PC-9 (cell line): ENCODE results near the gene TMEM198. TPM values are rescaled to one million over a fixed set of nuclear protein-coding genes. Genes with fewer than 3 reads are reported as not detected.

Source experiments
- BruUV-seq: library from RNA; stranded (reverse); fragments of 400-500 nt; replicated peaks from 2 replicates; lab custom pipeline; 2021; lab: Mats Ljungman, UMichigan
- CTCF ChIA-PET: fragments of 300-600 bp; sonication (Branson Sonifier 250); formaldehyde crosslinking; loops from one replicate; lab custom pipeline; 2022; ENCODE audit warnings: antibody characterized with exemption; lab: Charles Lee
- POLR2A ChIA-PET: fragments of 300-600 bp; sonication (Branson Sonifier 250); formaldehyde crosslinking; loops from one replicate; lab custom pipeline; 2022; ENCODE audit warnings: antibody characterized with exemption; ENCODE audit not compliant: unreplicated experiment; lab: Charles Lee
- DNase-seq, 2 experiments: peaks; one replicate each; pipeline versions ENCODE4 v3.0.0 to v3.0.0-alpha.2; 2015 to 2022; ENCODE audit warnings: mixed read lengths in 1 of 2
- H2AFZ ChIP-seq: fragments of 200-600 bp; sonication (generic); 2 replicates; pipeline ENCODE4 v1.8.1; 2017; ENCODE audit warnings: antibody characterized with exemption
- H3F3A ChIP-seq: fragments of 200-600 bp; sonication (generic); 2 replicates; pipeline ENCODE4 v1.8.1; 2017; ENCODE audit warnings: antibody characterized with exemption, mild to moderate bottlenecking, low read depth; ENCODE audit not compliant: insufficient read depth
- H3K27ac ChIP-seq: fragments of 200-600 bp; sonication (generic); 2 replicates; pipeline ENCODE4 v1.6.1; 2016; ENCODE audit warnings: mixed run types
- H3K27me3 ChIP-seq: fragments of 200-600 bp; sonication (generic); 2 replicates; pipeline ENCODE4 v1.6.1; 2016; ENCODE audit warnings: low read depth, mixed run types; ENCODE audit not compliant: insufficient read depth
- H3K36me3 ChIP-seq: fragments of 200-600 bp; sonication (generic); 2 replicates; pipeline ENCODE4 v1.6.1; 2016; ENCODE audit warnings: low read depth, mixed run types
- H3K4me1 ChIP-seq: fragments of 200-600 bp; sonication (generic); replicated peaks from 2 replicates; pipeline ENCODE4 v1.6.1; 2016; ENCODE audit warnings: mixed run types; ENCODE audit not compliant: insufficient read depth
- H3K4me2 ChIP-seq: fragments of 200-600 bp; sonication (generic); 2 replicates; pipeline ENCODE4 v1.6.1; 2017; ENCODE audit warnings: mixed run types
- H3K4me3 ChIP-seq: fragments of 200-600 bp; sonication (generic); 2 replicates; pipeline ENCODE4 v1.6.1; 2016; ENCODE audit warnings: mixed run types
- H3K79me2 ChIP-seq: fragments of 200-600 bp; sonication (generic); 2 replicates; pipeline ENCODE4 v1.6.1; 2017; ENCODE audit warnings: low read depth, mixed run types
- H3K9me2 ChIP-seq: fragments of 200-600 bp; sonication (generic); 2 replicates; pipeline ENCODE4 v1.8.1; 2017; ENCODE audit warnings: mild to moderate bottlenecking; ENCODE audit not compliant: insufficient read depth
- H3K9me3 ChIP-seq: fragments of 200-600 bp; sonication (generic); 2 replicates; pipeline ENCODE4 v1.8.1; 2016; ENCODE audit warnings: low read depth; ENCODE audit not compliant: insufficient read depth
- H4K20me1 ChIP-seq: fragments of 200-600 bp; sonication (generic); 2 replicates; pipeline ENCODE4 v1.8.1; 2017; ENCODE audit not compliant: insufficient read depth
- CTCF ChIP-seq: fragments of 200-600 bp; sonication (generic); conservative IDR thresholded peaks from 2 replicates; pipeline ENCODE4 v1.6.1; 2017; ENCODE audit warnings: mixed run types, antibody characterized with exemption, mild to moderate bottlenecking, moderate library complexity
- EZH2 ChIP-seq: fragments of 200-600 bp; sonication (generic); IDR thresholded peaks from 2 replicates; pipeline ENCODE4 v1.8.0; 2017; ENCODE audit warnings: antibody characterized with exemption, low read depth
- intact Hi-C: fragments of 100-400 bp; cut with micrococcal nuclease; formaldehyde crosslinking; loops from one replicate; pipeline ENCODE4 v1.10.0; 2022; ENCODE audit not compliant: unreplicated experiment
- total RNA-seq: library from RNA; stranded (reverse); gene quantifications from 2 replicates; pipeline ENCODE4 v1.2.3, GENCODE V29; 2021

TMEM198 gene
- total RNA-seq, 1 experiment from 2014 or later, result 3.6 TPM

- no peak overlapping the region for H3K4me3 ChIP-seq
- no peaks in the 10 kb centered on the region for H4K20me1 ChIP-seq
- H3K9me2 ChIP-seq, result no peaks in the 10 kb centered on the region
- no TSS peak for BruUV-seq
- no peaks in the 10 kb centered on the region for H3K36me3 ChIP-seq
- CTCF ChIA-PET, result interaction anchor here (0.6 to 1.2 kb wide), 6 partner anchors 14 to 54 kb away, joined by 3 to 16 read pairs (median 8); no protein-coding TSS in a partner anchor
- peaks cover 4% of the 10 kb centered on the region; the same call in 1 of the 2 replicates for H3F3A ChIP-seq
- H3K4me1 ChIP-seq, result peaks cover 19% of the 10 kb centered on the region
- peaks cover 17% of the 10 kb centered on the region; the same call in 1 of the 2 replicates for H3K79me2 ChIP-seq
- H3K9me3 ChIP-seq, result no peaks in the 10 kb centered on the region
- H3K27ac ChIP-seq, result no peak overlapping the region
- DNase-seq, result peak; percentile 44 to 46
- no peak overlapping the region for H2AFZ ChIP-seq
- H3K27me3 ChIP-seq, result peaks cover 7% of the 10 kb centered on the region; the same call in 1 of the 2 replicates
- intact Hi-C loops, result loop anchor here (5.0 kb wide), 1 partner anchor 38 kb away; no protein-coding TSS in a partner anchor
- no peak overlapping the region for H3K4me2 ChIP-seq
- POLR2A ChIA-PET, result interaction anchor here (0.6 to 0.7 kb wide), 4 partner anchors 10 to 601 kb away, joined by 3 to 6 read pairs (median 4); no protein-coding TSS in a partner anchor
- peak; percentile 77; the same call in 1 of the 2 replicates for TF ChIP-seq CTCF
- no peak for TF ChIP-seq EZH2
These were observed 48.2 kb upstream of the TMEM198 start for GRCh38 chr2:219495531-219496122.

GRCh38 chr2:219496247-219496824 is 47.5 kb upstream of the TMEM198 start:
- no peak overlapping the region for H3K4me2 ChIP-seq
- no peaks in the 10 kb centered on the region for H3K9me2 ChIP-seq
- no peak overlapping the region for H3K4me3 ChIP-seq
- intact Hi-C loops, result loop anchor here (5.0 kb wide), 1 partner anchor 39 kb away; no protein-coding TSS in a partner anchor
- H3F3A ChIP-seq, result peaks cover 4% of the 10 kb centered on the region; the same call in 1 of the 2 replicates
- ChIA-PET POLR2A (interaction anchor here (0.6 to 0.7 kb wide), 2 partner anchors 24 to 56 kb away, joined by 3 to 4 read pairs; no protein-coding TSS in a partner anchor), CTCF (interaction anchor here (0.6 to 1.2 kb wide), 4 partner anchors 14 to 130 kb away, joined by 3 to 16 read pairs (median 8); no protein-coding TSS in a partner anchor)
- BruUV-seq, result no TSS peak
- no peaks in the 10 kb centered on the region; the same call in 1 of the 2 replicates for H3K36me3 ChIP-seq
- no peak overlapping the region for H3K27ac ChIP-seq
- H3K4me1 ChIP-seq, result peaks cover 19% of the 10 kb centered on the region
- no peak for DNase-seq
- TF ChIP-seq EZH2 (no peak), CTCF (no peak)
- H4K20me1 ChIP-seq, result no peaks in the 10 kb centered on the region
- H3K9me3 ChIP-seq, result no peaks in the 10 kb centered on the region
- peaks cover 18% of the 10 kb centered on the region; the same call in 1 of the 2 replicates for H3K79me2 ChIP-seq
- H2AFZ ChIP-seq, result no peak overlapping the region
- H3K27me3 ChIP-seq, result peaks cover 7% of the 10 kb centered on the region; the same call in 1 of the 2 replicates

- Histone ChIP-seq H4K20me1 (no peaks in the 10 kb centered on the region), H3K27me3 (peaks cover 7% of the 10 kb centered on the region; the same call in 1 of the 2 replicates), H2AFZ (no peak overlapping the region), H3K4me2 (peak overlapping the region; percentile 94), H3F3A (peaks cover 4% of the 10 kb centered on the region; the same call in 1 of the 2 replicates), H3K4me1 (peaks cover 19% of the 10 kb centered on the region), H3K27ac (no peak overlapping the region), H3K4me3 (0 out of 2 replicates have a peak overlapping the region, but pooled peaks have one; percentile 74), H3K9me2 (no peaks in the 10 kb centered on the region), H3K9me3 (no peaks in the 10 kb centered on the region), H3K36me3 (no peaks in the 10 kb centered on the region; the same call in 1 of the 2 replicates), H3K79me2 (peaks cover 18% of the 10 kb centered on the region; the same call in 1 of the 2 replicates)
- BruUV-seq, result no TSS peak
- TF ChIP-seq EZH2, result no peak
- no peak for TF ChIP-seq CTCF
- DNase-seq, result no peak
- ChIA-PET CTCF (interaction anchor here (0.5 to 2.9 kb wide), 3 partner anchors 13 to 131 kb away, joined by 3 to 19 read pairs (median 4); no protein-coding TSS in a partner anchor), POLR2A (interaction anchor here (0.6 to 0.7 kb wide), 2 partner anchors 23 to 56 kb away, joined by 4 read pairs; no protein-coding TSS in a partner anchor)
- intact Hi-C loops, result loop anchor here (5.0 kb wide), 1 partner anchor 40 kb away; no protein-coding TSS in a partner anchor
These were observed 46.9 kb upstream of the TMEM198 start for GRCh38 chr2:219496825-219497494.
